Measurements from ENCODE around the gene ARFGAP2. TPM values are rescaled to one million over a fixed set of nuclear protein-coding genes. Genes with fewer than 3 reads are reported as not detected.
"Not testable (repeated sequence)": the region's sequence is repeated elsewhere in the genome, so short reads cannot be mapped to it uniquely, and the experiment has no call there.

Gene ARFGAP2
- polyA plus RNA-seq, 1 donor (not counting 4 experiments of a cell fraction or from before 2014, with no cell fraction given), result 51.0 TPM

DNA sequence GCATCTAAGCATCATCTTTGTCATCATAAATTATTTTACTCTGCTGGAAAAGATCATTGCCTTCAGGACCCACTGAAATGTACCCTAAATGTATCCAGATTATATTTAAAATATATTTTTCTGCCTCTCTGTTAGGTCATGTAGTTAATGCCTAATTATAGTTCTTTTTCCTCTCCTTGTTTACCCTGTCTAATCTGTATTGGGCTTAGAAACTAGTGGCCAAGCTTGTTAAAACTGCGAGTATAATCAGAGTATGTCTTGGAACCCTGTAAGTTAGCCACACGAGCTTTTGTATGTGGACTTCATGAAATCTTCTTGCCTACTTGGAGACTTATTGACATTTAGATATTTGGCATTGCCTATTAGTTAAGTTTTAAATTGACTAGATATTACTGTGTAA lies 55.6 kb downstream of the ARFGAP2 start:
- Histone ChIP-seq H2AFZ (ENCODE audit: control insufficient read depth, low read length) (no peak overlapping the region), H3K9ac (ENCODE audit: control insufficient read depth, extremely low read depth, insufficient read depth, low read length) (no peak overlapping the region), H3K9me3 (ENCODE audit: control insufficient read depth, low read depth, low read length) (no peaks in the 10 kb centered on the region), H3K27ac (ENCODE audit: control insufficient read depth, insufficient read depth, low read length) (no peak overlapping the region), H3K4me1 (ENCODE audit: control insufficient read depth, extremely low read depth, insufficient read depth, low read length) (peaks cover 3% of the 10 kb centered on the region), H3K79me2 (ENCODE audit: control insufficient read depth, insufficient read depth, low read length) (no peaks in the 10 kb centered on the region), H3K4me3 (ENCODE audit: control insufficient read depth in 2 of 3, extremely low read depth in 1 of 3, insufficient read depth in 2 of 3, low read depth in 1 of 3, low read length in 3 of 3) (no peak overlapping the region), H3K4me2 (ENCODE audit: control insufficient read depth, extremely low read depth, insufficient read depth, low read depth, low read length) (no peak overlapping the region), H3K27me3 (ENCODE audit: control insufficient read depth, extremely low read depth, insufficient read depth, low read length) (no peaks in the 10 kb centered on the region), H3K9me1 (ENCODE audit: control insufficient read depth, extremely low read depth, insufficient read depth, low read length) (no peaks in the 10 kb centered on the region), H3K36me3 (ENCODE audit: control insufficient read depth in 2 of 2, extremely low read depth in 1 of 2, insufficient read depth in 2 of 2, low read length in 2 of 2) (no peaks in the 10 kb centered on the region), H4K20me1 (ENCODE audit: control insufficient read depth, extremely low read depth, insufficient read depth, low read length) (no peaks in the 10 kb centered on the region)
- TF ChIP-seq EZH2 (IDR thresholded peaks at IDR 0.05; ENCODE audit: low read length), result no peak
- TF ChIP-seq, protein P1, sequence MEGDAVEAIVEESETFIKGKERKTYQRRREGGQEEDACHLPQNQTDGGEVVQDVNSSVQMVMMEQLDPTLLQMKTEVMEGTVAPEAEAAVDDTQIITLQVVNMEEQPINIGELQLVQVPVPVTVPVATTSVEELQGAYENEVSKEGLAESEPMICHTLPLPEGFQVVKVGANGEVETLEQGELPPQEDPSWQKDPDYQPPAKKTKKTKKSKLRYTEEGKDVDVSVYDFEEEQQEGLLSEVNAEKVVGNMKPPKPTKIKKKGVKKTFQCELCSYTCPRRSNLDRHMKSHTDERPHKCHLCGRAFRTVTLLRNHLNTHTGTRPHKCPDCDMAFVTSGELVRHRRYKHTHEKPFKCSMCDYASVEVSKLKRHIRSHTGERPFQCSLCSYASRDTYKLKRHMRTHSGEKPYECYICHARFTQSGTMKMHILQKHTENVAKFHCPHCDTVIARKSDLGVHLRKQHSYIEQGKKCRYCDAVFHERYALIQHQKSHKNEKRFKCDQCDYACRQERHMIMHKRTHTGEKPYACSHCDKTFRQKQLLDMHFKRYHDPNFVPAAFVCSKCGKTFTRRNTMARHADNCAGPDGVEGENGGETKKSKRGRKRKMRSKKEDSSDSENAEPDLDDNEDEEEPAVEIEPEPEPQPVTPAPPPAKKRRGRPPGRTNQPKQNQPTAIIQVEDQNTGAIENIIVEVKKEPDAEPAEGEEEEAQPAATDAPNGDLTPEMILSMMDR (optimal IDR thresholded peaks at IDR 0.05 in 1 of 3, IDR thresholded peaks at IDR 0.05 in 1 of 3, conservative IDR thresholded peaks at IDR 0.05 in 1 of 3; ENCODE audit: extremely low read depth in 1 of 3, insufficient read depth in 2 of 3, low read length in 3 of 3), result no peak
- dilution Hi-C loops (cut with MboI; ENCODE audit: extremely low pct_ligation_motif_present, low sequenced_read_pairs), result no loop called here
- FAIRE-seq, result no peak
- DNase-seq (ENCODE audit: low read depth, low spot score), result no peak

DNA sequence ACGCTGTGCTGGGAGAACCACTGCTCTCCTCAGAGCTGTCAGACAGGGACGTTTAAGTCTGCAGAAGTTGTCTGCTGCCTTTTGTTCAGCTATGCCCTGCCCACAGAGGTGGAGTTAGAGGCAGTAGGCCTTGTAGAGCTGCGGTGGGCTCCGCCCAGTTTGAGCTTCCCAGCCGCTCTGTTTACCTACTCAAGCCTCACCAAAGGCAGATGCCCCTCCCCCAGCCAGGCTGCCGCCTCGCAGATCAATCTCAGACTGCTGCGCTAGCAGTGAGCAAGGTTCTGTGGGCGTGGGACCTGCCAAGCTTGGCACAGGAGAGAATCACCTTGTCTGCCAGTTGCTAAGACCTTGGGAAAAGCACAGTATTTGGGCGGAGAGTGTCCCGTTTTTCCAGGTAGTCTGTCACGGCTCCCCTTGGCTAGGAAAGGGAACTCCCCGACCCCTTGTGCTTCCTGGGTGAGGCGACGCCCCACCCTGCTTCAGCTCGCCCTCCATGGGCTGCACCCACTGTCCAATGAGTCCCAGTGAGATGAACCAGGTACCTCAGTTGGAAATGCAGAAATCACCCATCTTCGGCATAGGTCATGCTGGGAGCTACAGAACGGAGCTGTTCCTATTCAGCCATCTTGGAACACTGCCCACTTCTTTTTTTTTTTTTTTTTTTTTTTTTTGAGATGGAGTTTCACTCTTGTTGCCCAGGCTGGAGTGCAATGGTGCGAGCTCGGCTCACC lies 57.6 kb downstream of the ARFGAP2 start:
- Histone ChIP-seq H2AFZ (ENCODE audit: control insufficient read depth, low read length) (peak overlapping the region; percentile 85), H3K4me2 (ENCODE audit: control insufficient read depth, extremely low read depth, insufficient read depth, low read depth, low read length) (peak overlapping the region; percentile 79), H3K4me3 (ENCODE audit: control insufficient read depth in 2 of 3, extremely low read depth in 1 of 3, insufficient read depth in 2 of 3, low read depth in 1 of 3, low read length in 3 of 3) (peak overlapping the region; percentile 16 to 53 (median 53)), H3K9ac (ENCODE audit: control insufficient read depth, extremely low read depth, insufficient read depth, low read length) (peak overlapping the region; percentile 50)
- H3K27ac ChIP-seq (ENCODE audit: control insufficient read depth, insufficient read depth, low read length); dilution Hi-C loops (cut with MboI; ENCODE audit: extremely low pct_ligation_motif_present, low sequenced_read_pairs); H4K20me1 ChIP-seq (ENCODE audit: control insufficient read depth, extremely low read depth, insufficient read depth, low read length); H3K27me3 ChIP-seq (ENCODE audit: control insufficient read depth, extremely low read depth, insufficient read depth, low read length); H3K79me2 ChIP-seq (ENCODE audit: control insufficient read depth, insufficient read depth, low read length); H3K36me3 ChIP-seq (ENCODE audit: control insufficient read depth in 2 of 2, extremely low read depth in 1 of 2, insufficient read depth in 2 of 2, low read length in 2 of 2); H3K9me1 ChIP-seq (ENCODE audit: control insufficient read depth, extremely low read depth, insufficient read depth, low read length); H3K4me1 ChIP-seq (ENCODE audit: control insufficient read depth, extremely low read depth, insufficient read depth, low read length); H3K9me3 ChIP-seq (ENCODE audit: control insufficient read depth, low read depth, low read length): not testable (repeated sequence)
- peak; percentile 38 for DNase-seq (ENCODE audit: low read depth, low spot score)
- peak; percentile 62 for FAIRE-seq

Small RNA genes lying within 50 kb of the gene (small RNA-seq; reads per million reads assigned to genes)
- 0 reads per million in 3 experiments for gene MIR6745 (ENCODE audit: insufficient read length in 3 of 3, low read depth in 3 of 3, low replicate concordance in 1 of 3)

Other genes with a start within 250 kb of the ARFGAP2 start
- gene CSTPP1, start 240.1 kb downstream of the ARFGAP2 start, polyA plus RNA-seq, result 17.8 to 33.4 TPM (median 20.0 TPM) in 3 replicates
- 28.1 to 32.9 TPM (median 32.6 TPM) in 3 replicates for gene PACSIN3, start 9.6 kb upstream of the ARFGAP2 start, polyA plus RNA-seq
- gene DDB2, start 38.1 kb upstream of the ARFGAP2 start, polyA plus RNA-seq, result 34.9 to 50.5 TPM (median 45.0 TPM) in 3 replicates
- 10.9 to 19.8 TPM (median 11.5 TPM) in 3 replicates for gene ACP2, start 71.9 kb upstream of the ARFGAP2 start, polyA plus RNA-seq
- gene NR1H3, start 81.1 kb upstream of the ARFGAP2 start, polyA plus RNA-seq, result 7.6 to 10.3 TPM (median 9.1 TPM) in 3 replicates
- 9.3 to 14.4 TPM (median 11.9 TPM) in 3 replicates for gene MADD, start 93.3 kb upstream of the ARFGAP2 start, polyA plus RNA-seq
- gene MYBPC3, start 175.8 kb upstream of the ARFGAP2 start, polyA plus RNA-seq, result not detected in 3 replicates
- gene SPI1, start 201.7 kb upstream of the ARFGAP2 start, polyA plus RNA-seq, result not detected in 3 replicates
- 35.3 to 62.3 TPM (median 59.9 TPM) in 3 replicates for gene SLC39A13, start 231.7 kb upstream of the ARFGAP2 start, polyA plus RNA-seq
- gene PSMC3, start 249.6 kb upstream of the ARFGAP2 start, polyA plus RNA-seq, result 96.1 to 172 TPM (median 156 TPM) in 3 replicates